ENCODE results near the gene CAMK2G.

DNA sequence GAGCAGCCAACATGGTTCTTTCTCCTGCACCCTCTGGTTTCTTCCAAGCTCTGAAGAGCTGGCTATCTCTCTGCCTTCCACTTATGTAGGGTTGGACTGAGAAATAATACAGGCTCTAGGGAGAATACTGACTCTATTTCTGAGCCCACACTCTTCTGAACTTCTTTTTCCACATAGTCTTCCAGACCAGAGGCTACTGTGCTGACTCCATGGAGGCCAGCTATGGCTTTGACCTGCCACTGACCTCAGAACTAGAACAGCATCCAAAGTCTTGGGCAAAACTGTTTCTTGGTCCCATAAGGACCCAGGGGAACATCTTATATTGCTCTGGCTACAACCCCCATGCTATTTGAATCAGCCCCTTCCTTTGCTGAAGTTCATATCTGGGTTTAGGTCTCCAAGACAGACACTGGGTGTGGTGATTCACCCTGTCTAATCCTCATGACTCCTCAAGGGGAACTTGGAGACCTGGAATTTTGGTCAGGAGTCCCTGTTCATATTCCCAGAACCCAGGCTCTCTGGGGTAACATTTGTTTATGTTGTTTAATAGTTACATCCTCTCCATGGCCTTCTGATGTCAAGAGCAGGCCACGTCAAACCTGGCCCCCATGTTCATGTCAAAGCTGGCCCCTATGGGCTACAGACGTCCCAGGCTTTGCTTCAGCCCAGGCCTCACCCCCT is 24.5 kb upstream of the CAMK2G start:
- TF ChIP-seq, protein P1, sequence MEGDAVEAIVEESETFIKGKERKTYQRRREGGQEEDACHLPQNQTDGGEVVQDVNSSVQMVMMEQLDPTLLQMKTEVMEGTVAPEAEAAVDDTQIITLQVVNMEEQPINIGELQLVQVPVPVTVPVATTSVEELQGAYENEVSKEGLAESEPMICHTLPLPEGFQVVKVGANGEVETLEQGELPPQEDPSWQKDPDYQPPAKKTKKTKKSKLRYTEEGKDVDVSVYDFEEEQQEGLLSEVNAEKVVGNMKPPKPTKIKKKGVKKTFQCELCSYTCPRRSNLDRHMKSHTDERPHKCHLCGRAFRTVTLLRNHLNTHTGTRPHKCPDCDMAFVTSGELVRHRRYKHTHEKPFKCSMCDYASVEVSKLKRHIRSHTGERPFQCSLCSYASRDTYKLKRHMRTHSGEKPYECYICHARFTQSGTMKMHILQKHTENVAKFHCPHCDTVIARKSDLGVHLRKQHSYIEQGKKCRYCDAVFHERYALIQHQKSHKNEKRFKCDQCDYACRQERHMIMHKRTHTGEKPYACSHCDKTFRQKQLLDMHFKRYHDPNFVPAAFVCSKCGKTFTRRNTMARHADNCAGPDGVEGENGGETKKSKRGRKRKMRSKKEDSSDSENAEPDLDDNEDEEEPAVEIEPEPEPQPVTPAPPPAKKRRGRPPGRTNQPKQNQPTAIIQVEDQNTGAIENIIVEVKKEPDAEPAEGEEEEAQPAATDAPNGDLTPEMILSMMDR (IDR thresholded peaks at IDR 0.05): no peak
- TF ChIP-seq POLR2A (IDR thresholded peaks at IDR 0.05): no peak

All from Peyer's patch (tissue), 4 donors.